ENCODE data around the gene PIGN.
A peak's percentile ranks its signal among the peaks of the same experiment; 100 is the strongest.

The PIGN gene

DNA sequence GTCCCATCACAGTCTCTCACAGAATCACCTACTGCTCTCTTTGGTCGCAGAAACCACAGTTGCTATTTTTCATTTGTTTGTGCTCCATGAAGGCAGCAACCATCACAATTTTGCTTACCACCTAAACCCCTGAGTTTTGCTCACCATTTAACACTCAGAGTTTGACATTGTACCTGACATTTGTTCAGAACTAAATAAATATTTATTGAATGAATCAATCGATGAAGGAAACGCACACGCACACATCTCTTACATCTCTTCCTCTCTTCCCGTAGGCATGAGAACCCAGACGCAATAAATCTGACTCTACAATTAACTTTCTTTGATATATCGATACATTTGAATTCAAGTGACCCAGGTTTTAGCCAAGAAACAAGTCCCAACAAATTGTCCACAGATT lies 188.5 kb downstream of the PIGN start:
- DNase-seq = no peak

DNA sequence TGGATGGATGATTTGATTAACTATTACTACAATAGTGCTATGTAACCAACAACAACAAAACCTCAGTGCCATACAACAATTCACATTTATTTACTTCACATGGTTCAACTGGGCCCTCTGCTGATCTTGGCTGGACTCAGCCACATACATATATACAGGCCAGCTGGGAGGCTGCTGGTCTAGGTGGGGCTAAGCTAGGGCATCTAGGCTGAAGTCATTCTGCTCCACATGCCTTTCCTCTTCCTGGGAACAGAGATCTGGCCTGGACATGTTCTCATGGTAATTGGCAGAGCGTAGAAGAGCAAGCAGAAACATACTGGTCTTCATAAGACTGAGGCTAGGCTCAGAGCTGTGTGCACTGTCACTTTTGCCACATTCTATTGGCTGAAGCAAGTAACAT lies 191.2 kb downstream of the PIGN start:
- DNase-seq = no peak

- no peak for DNase-seq
Observed at GRCh38 chr18:61993831-61994230, 193.0 kb downstream of the PIGN start.

GRCh38 chr18:61992923-61993322 lies 193.9 kb downstream of the PIGN start:
- peak in 1 of 2 donors; percentile 3 for DNase-seq

GRCh38 chr18:61992285-61992684 lies 194.6 kb downstream of the PIGN start:
- DNase-seq = no peak

- DNase-seq = no peak
Observed at GRCh38 chr18:61991836-61992235, 195.0 kb downstream of the PIGN start.

- DNase-seq = no peak
Observed at GRCh38 chr18:61991201-61991600, 195.7 kb downstream of the PIGN start.
